ENCODE measurements around the gene OSGEP.

DNA sequence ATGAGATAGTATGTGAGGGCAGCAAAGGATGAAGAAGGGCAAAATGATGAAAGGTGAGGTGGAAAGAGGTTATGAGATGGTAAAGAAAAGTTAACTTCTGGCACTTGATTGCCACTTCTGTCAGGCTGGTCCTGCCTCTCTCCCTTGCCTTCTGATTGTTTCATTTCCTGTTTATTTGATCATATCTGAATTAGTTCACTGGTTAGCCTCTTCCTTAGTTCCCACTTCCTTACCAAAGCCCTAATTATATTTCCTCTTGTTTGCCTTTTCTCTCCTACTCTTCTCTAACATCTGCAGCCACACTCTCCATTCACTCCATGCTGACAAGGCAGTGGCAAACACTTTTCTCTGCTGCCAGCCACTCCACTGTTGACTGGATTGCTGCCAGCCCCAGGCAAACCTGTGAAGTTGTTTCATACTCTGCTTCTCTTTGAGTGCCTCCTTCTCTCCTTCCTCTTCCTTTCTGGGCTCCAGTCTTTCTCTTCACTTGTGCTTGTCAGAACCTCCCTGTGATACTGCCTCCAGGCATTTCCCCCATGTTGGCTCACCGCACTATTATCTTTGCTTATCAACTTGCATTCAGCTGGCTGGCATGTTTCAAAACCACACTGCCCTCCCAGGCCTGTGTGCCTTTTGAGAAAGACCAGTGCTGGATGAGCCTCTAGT lies 22.7 kb upstream of the OSGEP start:
- TF ChIP-seq POLR2A (IDR thresholded peaks at IDR 0.05) = no peak
- TF ChIP-seq CTCF (IDR thresholded peaks at IDR 0.05) = no peak
- TF ChIP-seq POLR2AphosphoS5 (IDR thresholded peaks at IDR 0.05; ENCODE audit: insufficient read depth in 1 of 2, low read depth in 1 of 2) = peak in 1 of 2 donors; percentile 18
